Fibroblast of peridontal ligament (primary cell): Measurements from ENCODE around the gene PDCD1.

Experiments used
- DNase-seq: peaks from one replicate; pipeline ENCODE4 v3.0.0-alpha.2; 2010; ENCODE audit errors: extremely low read depth

The PDCD1 gene

GRCh38 chr2:241895712-241896641 is 37.3 kb upstream of the PDCD1 start:
- peak; percentile 17 for DNase-seq

DNA sequence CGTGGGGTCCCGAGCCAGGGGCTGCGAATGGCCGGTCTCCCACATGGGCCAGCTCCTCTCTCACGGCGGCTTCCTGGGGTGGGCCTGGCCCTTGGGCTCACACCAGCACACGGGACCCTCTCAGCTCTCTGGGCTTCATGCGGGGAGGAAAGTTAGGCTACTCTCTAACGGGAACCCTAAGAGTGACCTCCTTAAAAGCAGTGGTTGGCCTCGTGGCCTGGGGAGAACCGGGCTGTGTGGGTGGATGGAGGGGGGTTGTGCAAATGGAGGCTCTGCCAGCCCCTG is 36.7 kb upstream of the PDCD1 start:
- no peak for DNase-seq

- DNase-seq = no peak
Observed at GRCh38 chr2:241894681-241895426, 36.2 kb upstream of the PDCD1 start.

- DNase-seq = no peak
Observed at GRCh38 chr2:241894056-241894641, 35.5 kb upstream of the PDCD1 start.

DNA sequence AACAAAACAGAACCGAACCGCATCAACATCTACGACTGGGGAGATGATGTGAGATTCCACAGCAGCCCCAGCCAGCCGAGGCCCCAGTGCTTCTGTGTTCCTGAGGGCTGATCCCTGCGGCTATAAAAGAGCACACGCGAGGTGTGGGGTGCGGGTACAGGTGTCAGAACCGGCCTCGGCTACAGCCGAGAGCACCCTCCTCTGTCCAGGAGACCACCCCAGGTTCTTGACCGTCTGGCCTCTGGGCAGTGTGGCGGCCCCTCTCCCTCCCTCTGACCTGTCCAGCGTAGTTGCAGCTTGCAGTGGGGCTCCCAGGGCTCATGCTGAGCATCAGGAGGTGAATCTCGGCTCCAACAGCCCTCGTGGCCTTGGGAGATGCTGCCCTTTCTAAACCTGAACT is 34.6 kb upstream of the PDCD1 start:
- no peak for DNase-seq

GRCh38 chr2:241892299-241893137 is 33.8 kb upstream of the PDCD1 start:
- DNase-seq = no peak

DNA sequence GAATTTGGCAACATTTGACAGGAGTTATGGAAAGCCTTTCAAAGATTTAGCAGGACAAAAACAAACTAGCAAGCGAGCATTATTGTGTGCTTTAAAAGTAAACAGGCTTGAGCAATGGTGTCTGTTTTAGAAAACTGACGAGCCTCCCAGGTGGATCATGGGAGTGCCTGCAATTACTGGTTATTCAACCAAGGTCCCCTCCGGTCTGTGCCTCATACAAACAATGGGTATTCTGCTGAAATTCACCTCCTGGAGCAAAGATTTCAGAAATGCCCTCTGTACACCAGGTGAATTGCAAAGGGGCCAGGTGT is 33.2 kb upstream of the PDCD1 start:
- no peak for DNase-seq

GRCh38 chr2:241891315-241891987 is 32.8 kb upstream of the PDCD1 start:
- no peak for DNase-seq

DNA sequence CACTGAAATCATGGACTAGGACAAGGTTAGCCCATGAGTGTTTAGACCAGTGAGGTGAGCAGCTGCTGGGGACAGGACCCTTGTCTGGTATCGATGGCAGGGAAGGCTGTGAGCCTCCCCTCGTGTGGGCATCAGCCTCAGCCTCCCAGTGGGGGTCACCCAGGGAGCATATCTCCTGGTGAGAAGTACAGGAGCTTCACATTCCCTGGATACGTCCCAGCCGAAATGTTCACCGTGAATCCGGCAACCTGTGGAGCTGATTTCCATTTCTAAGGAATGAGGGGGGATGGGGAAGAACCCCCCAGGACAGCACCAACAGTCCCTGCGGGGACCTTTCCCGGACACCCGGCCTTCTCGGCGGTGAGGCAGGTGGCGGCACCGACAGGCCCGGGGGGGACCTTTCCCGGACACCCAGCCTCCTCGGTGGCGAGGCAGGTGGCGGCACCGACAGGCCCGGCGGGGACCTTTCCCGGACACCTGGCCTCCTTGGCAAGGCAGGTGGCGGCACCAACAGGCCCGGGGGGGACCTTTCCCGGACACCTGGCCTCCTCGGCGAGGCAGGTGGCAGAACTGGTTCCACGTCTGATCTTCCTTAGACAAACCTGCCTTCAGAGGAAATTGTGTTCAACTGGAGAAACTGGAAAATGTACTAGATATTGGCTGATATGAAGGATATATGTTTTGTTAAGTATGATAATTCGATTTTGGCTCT is 32.0 kb upstream of the PDCD1 start:
- DNase-seq = no peak

DNA sequence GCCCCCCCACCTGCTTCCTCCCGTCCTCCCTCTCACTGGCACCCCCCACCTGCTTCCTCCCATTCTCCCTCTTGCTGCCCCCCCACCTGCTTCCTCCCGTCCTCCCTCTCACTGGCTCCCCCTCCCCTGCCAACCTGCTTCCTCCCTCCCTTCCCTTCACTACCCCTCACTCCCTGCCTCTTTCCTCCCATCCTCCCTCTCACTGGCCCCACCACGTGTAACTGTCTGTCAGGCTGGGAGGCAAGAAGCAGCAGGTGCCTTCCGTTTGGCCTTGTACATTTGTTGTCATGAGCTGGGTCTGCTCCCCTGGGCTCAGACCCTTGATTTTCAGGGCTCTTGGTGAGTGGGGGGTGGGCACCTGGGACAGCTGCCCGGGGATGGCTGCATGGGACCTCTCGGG is 29.9 kb upstream of the PDCD1 start:
- DNase-seq = no peak

GRCh38 chr2:241887806-241888522 is 29.3 kb upstream of the PDCD1 start:
- no peak for DNase-seq

DNA sequence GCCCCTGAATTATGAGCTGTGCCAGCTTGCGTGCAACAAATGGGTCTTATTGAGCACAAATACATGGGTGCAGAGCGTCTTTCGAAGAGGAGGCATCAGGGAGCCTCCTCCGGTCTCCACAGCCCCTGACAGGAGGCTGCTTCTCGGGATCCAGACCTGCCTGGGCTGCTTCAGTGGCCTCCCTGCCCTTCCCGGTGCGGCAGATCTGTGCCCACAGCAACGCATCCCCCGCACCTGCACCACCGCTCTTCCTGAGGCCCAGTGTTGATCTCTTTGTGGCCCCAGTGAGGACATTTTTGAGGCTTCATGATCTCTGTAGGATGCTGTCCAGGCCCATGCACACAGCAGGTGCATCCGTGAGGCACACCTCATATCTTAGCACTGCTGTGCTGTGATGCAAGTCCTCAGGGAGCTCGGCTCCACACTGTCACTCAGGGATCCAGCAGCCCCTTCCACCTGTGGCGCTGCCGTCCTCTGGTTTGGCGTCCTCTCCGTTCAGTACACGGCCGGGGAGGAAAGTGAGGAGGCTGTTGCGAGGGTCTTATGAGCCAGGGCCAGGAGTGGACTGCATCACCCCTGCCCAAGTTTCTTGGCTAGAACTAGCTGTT is 28.2 kb upstream of the PDCD1 start:
- DNase-seq = no peak

DNA sequence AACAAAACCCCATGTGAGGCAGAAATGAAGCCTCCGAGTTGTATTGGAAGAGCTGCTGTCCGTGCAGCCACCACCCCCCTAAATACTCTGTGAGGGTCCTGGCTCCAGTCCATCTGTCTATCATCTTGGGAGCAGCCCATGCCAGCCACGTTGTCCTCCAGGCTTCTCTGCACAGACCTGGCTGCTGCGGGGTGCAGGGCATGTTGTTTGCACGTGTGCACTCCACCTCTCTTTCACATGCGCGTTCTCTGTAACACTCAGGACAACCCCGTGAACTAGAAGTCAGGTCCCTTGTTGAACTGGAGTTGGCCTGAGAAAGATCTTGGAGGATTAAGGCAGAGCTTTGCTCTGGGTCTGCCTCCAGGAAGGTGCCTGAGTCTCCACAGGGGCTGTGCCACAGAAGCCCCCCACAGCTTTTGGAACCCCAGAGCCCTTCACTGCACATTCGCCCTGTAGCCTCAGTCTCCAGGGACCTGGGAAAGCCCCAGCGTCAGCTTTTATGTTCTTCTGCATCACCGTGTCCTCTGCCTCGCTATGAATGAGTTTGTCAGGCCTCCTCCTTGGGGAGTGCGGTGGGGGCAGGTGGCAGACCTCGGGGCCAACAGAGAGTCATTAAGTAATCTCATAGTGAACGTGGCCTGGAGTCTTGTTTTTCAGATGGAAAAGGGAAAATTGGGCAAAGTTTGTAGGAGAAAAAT is 27.4 kb upstream of the PDCD1 start:
- no peak for DNase-seq

DNA sequence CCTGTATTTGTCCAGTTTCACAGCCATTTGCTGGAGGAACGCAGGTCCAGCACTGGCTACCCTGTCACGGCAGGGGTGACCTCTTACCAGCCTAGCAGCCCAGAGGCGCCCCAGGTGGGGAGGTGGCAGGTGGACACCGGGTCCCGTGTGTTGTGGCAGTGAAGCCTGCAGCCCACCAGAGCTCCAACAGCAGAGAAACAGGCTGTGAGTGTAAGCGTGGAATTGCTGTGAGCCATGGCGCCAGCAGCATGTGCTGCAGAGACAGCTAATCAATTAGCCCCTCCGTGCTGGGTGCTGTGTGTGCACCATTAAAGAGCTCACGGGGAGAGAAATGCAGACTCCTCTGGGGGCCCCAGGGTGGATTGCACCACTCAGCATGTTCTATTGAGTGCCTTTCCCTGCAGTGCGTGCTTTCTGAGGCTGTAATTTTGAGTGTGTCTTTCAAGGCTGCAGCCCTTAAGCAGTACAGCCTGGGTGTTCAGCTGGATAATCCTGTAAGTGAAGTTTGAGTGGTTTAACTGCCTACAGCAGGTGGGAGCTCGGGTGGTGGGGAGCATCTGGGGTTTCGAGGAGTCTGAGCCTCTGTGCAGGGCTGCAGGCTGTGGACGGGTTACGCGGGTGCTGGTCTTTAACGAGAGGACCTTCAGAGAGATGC is 26.7 kb upstream of the PDCD1 start:
- DNase-seq = no peak

DNA sequence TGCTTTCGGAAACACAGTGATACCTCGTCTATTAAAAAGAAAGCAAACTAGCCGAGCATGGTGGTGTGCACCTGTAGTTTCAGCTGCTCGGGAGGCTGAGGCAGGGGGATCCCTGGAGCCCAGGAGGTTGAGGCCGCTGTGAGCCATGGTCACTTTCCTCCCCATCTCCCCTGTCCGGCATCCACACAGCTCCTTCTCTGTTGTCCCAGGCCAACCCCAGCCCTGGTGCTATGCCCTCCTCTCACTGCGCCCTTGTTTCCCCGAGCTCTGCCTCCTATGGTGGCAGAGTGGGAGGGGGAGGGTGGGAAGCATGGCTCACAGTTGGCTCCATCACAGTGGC is 26.2 kb upstream of the PDCD1 start:
- DNase-seq = no peak

GRCh38 chr2:241882091-241882625 is 23.5 kb upstream of the PDCD1 start:
- DNase-seq = no peak

- no peak for DNase-seq
Observed at GRCh38 chr2:241880311-241881073, 21.8 kb upstream of the PDCD1 start.

- no peak for DNase-seq
Observed at GRCh38 chr2:241879326-241879725, 20.6 kb upstream of the PDCD1 start.
